Stimulated activated CD4-positive, alpha-beta T cell treated with anti-CD3 and anti-CD28 coated beads, TNF-alpha, amount 100 ng/mL, for 4 hours (primary cell): ENCODE data around the gene SIRPD.
"Not testable (repeated sequence)": the region's sequence is repeated elsewhere in the genome, so short reads cannot be mapped to it uniquely, and the experiment has no call there.

Experiments
- DNase-seq, 3 experiments: peaks; one replicate each; pipeline ENCODE4 v3.0.0-alpha.2; 2020; ENCODE audit warnings: low read depth in 3 of 3

The SIRPD gene

GRCh38 chr20:1557605-1558004 lies at the start of gene SIRPD:
Gene SIRPD, minus strand, starts transcription at chr20:1557705. Its CDS starts 52 bp downstream, at chr20:1557653.
- DNase-seq = no peak

- no peak for DNase-seq
Measured at GRCh38 chr20:1600736-1601135, 43.2 kb upstream of the SIRPD start.

- no peak for DNase-seq
Measured at GRCh38 chr20:1595333-1595732, 37.8 kb upstream of the SIRPD start.

- DNase-seq = no peak
Measured at GRCh38 chr20:1588533-1589460, 31.3 kb upstream of the SIRPD start.

GRCh38 chr20:1587781-1588532 lies 30.5 kb upstream of the SIRPD start:
- no peak for DNase-seq

GRCh38 chr20:1579488-1579887 lies 22.0 kb upstream of the SIRPD start:
- DNase-seq = no peak

- no peak for DNase-seq
Measured at GRCh38 chr20:1577906-1578305, 20.4 kb upstream of the SIRPD start.

GRCh38 chr20:1577313-1577712 lies 19.8 kb upstream of the SIRPD start:
- not testable (repeated sequence) for DNase-seq

- no peak for DNase-seq
Measured at GRCh38 chr20:1576641-1577040, 19.1 kb upstream of the SIRPD start.

- DNase-seq = not testable (repeated sequence)
Measured at GRCh38 chr20:1576003-1576402, 18.5 kb upstream of the SIRPD start.

- DNase-seq = not testable (repeated sequence)
Measured at GRCh38 chr20:1571583-1571982, 14.1 kb upstream of the SIRPD start.

GRCh38 chr20:1569415-1569881 lies 11.9 kb upstream of the SIRPD start:
- DNase-seq = no peak

GRCh38 chr20:1568163-1568490 lies 10.6 kb upstream of the SIRPD start:
- no peak for DNase-seq

- no peak for DNase-seq
Measured at GRCh38 chr20:1567392-1568162, 10.1 kb upstream of the SIRPD start.

GRCh38 chr20:1566701-1567100 lies 9.2 kb upstream of the SIRPD start:
- DNase-seq = no peak

GRCh38 chr20:1565461-1565860 lies 8.0 kb upstream of the SIRPD start:
- DNase-seq = no peak

- no peak for DNase-seq
Measured at GRCh38 chr20:1563598-1563997, 6.1 kb upstream of the SIRPD start.

GRCh38 chr20:1562622-1563021 lies 5.1 kb upstream of the SIRPD start:
- DNase-seq = no peak

- DNase-seq = no peak
Measured at GRCh38 chr20:1561350-1561749, 3.8 kb upstream of the SIRPD start.

GRCh38 chr20:1555952-1556351 lies 1.6 kb downstream of the SIRPD start:
- no peak for DNase-seq

- no peak for DNase-seq
Measured at GRCh38 chr20:1539816-1540419, 17.6 kb downstream of the SIRPD start.

GRCh38 chr20:1538655-1539054 lies 18.9 kb downstream of the SIRPD start:
- DNase-seq = no peak
